DND-41 (cell line): ENCODE data around the gene GOLGA6A.
"Not testable (repeated sequence)": the region's sequence is repeated elsewhere in the genome, so short reads cannot be mapped to it uniquely, and the experiment has no call there.

ENCODE experiments used
- CTCF ChIP-seq: IDR thresholded peaks from 2 replicates; pipeline ENCODE4 v1.5.1; 2012; ENCODE audit warnings: borderline replicate concordance, low read length, moderate library complexity, mild to moderate bottlenecking; ENCODE audit not compliant: poor library complexity, severe bottlenecking; ENCODE audit errors: extremely low read depth
- EZH2 ChIP-seq: IDR thresholded peaks from 3 replicates; pipeline ENCODE4 v1.6.1; 2012; ENCODE audit warnings: borderline replicate concordance, low read depth, mild to moderate bottlenecking, moderate library complexity, low read length, inconsistent platforms; ENCODE audit not compliant: severe bottlenecking

DNA sequence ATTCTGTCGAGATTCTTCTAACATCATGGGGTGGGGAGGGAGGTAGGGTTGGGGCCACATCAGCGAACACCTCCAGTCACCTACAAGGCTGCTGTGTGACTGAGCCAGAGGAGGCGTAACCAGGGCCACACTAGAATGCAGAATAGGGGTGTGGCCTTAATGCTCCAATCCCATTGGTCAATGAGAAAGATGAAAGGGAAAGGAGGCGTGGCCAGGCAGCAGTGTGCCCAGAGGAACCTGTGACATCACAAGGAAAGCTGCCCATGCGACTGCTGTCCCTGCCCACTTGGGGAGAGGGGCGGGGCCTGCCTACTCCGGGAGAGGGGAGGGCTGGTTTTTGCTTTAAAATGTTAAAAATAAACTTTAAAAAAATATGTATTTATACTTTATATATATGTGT, at the start of gene GOLGA6A:
- TF ChIP-seq EZH2, CTCF: not testable (repeated sequence)
